Parathyroid adenoma (tissue), 2 donors: ENCODE data around the gene ANKIB1.

Source experiments
- H2AFZ ChIP-seq: fragments of 300-600 bp; sonication (generic); one replicate; pipeline ENCODE4 v1.7.0; 2017; ENCODE audit warnings: antibody characterized with exemption, mild to moderate bottlenecking
- H3K27ac ChIP-seq: fragments of 300-600 bp; sonication (generic); one replicate; pipeline ENCODE4 v1.7.0; 2017
- H3K27me3 ChIP-seq: fragments of 300-600 bp; sonication (generic); one replicate; pipeline ENCODE4 v1.7.0; 2017; ENCODE audit warnings: low read length; ENCODE audit not compliant: control insufficient read depth, insufficient read depth
- H3K36me3 ChIP-seq: fragments of 300-600 bp; sonication (generic); one replicate; pipeline ENCODE4 v1.7.0; 2017; ENCODE audit warnings: low read length; ENCODE audit not compliant: control insufficient read depth, insufficient read depth
- H3K4me1 ChIP-seq: fragments of 300-600 bp; sonication (generic); one replicate; pipeline ENCODE4 v1.7.0; 2017; ENCODE audit warnings: control low read depth
- H3K4me2 ChIP-seq: fragments of 300-600 bp; sonication (generic); one replicate; pipeline ENCODE4 v1.7.0; 2017; ENCODE audit warnings: low read length
- H3K4me3 ChIP-seq: fragments of 300-600 bp; sonication (generic); one replicate; pipeline ENCODE4 v1.7.0; 2017; ENCODE audit warnings: low read depth, low read length
- H3K79me2 ChIP-seq: fragments of 300-600 bp; sonication (generic); one replicate; pipeline ENCODE4 v1.7.0; 2017; ENCODE audit warnings: control low read depth
- H3K9ac ChIP-seq: fragments of 300-600 bp; sonication (generic); one replicate; pipeline ENCODE4 v1.7.0; 2017; ENCODE audit warnings: mild to moderate bottlenecking
- H3K9me3 ChIP-seq: fragments of 300-600 bp; sonication (generic); one replicate; pipeline ENCODE4 v1.7.0; 2017; ENCODE audit warnings: low read length; ENCODE audit not compliant: control insufficient read depth
- CTCF ChIP-seq: fragments of 300-600 bp; sonication (generic); IDR thresholded peaks from one replicate; pipeline ENCODE4 v1.7.0; 2017; ENCODE audit warnings: antibody characterized with exemption, mild to moderate bottlenecking
- donor health status: primary hyperparathyroidism.

The ANKIB1 gene

GRCh38 chr7:92282930-92283329 lies 37.2 kb downstream of the ANKIB1 start:
- peaks cover 24% of the 10 kb centered on the region for H3K79me2 ChIP-seq

GRCh38 chr7:92289321-92289720 lies 43.5 kb downstream of the ANKIB1 start:
- Histone ChIP-seq H3K9me3 (no peaks in the 10 kb centered on the region), H3K4me1 (no peaks in the 10 kb centered on the region), H3K4me2 (no peak overlapping the region), H3K4me3 (no peak overlapping the region), H3K9ac (no peak overlapping the region), H2AFZ (no peak overlapping the region), H3K79me2 (peaks cover 27% of the 10 kb centered on the region), H3K27me3 (no peaks in the 10 kb centered on the region), H3K36me3 (no peaks in the 10 kb centered on the region), H3K27ac (no peak overlapping the region)
- no peak for TF ChIP-seq CTCF

More at GRCh38 chr7:92282930-92283329, 37.2 kb downstream of the ANKIB1 start:
- no peaks in the 10 kb centered on the region for H3K9me3 ChIP-seq
- H3K27me3 ChIP-seq, result no peaks in the 10 kb centered on the region
- no peaks in the 10 kb centered on the region for H3K36me3 ChIP-seq
- no peak overlapping the region for H3K4me3 ChIP-seq
- no peak overlapping the region for H3K4me2 ChIP-seq
- no peak overlapping the region for H3K9ac ChIP-seq
- no peak for TF ChIP-seq CTCF
- H2AFZ ChIP-seq, result no peak overlapping the region
- no peaks in the 10 kb centered on the region for H3K4me1 ChIP-seq
- H3K27ac ChIP-seq, result no peak overlapping the region

GRCh38 chr7:92292981-92293380 lies 47.2 kb downstream of the ANKIB1 start:
- Histone ChIP-seq H3K27me3 (no peaks in the 10 kb centered on the region), H3K4me1 (no peaks in the 10 kb centered on the region), H3K36me3 (no peaks in the 10 kb centered on the region), H3K27ac (no peak overlapping the region), H3K79me2 (peaks cover 8% of the 10 kb centered on the region), H3K9me3 (no peaks in the 10 kb centered on the region), H2AFZ (no peak overlapping the region), H3K9ac (no peak overlapping the region), H3K4me2 (no peak overlapping the region), H3K4me3 (no peak overlapping the region)
- TF ChIP-seq CTCF, result no peak

- no peaks in the 10 kb centered on the region for H3K36me3 ChIP-seq
- H3K4me1 ChIP-seq, result no peaks in the 10 kb centered on the region
- no peak overlapping the region for H2AFZ ChIP-seq
- TF ChIP-seq CTCF, result no peak
- H3K27me3 ChIP-seq, result no peaks in the 10 kb centered on the region
- H3K79me2 ChIP-seq, result peaks cover 5% of the 10 kb centered on the region
- no peaks in the 10 kb centered on the region for H3K9me3 ChIP-seq
- H3K27ac ChIP-seq, result no peak overlapping the region
- H3K9ac ChIP-seq, result no peak overlapping the region
- H3K4me2 ChIP-seq, result no peak overlapping the region
- H3K4me3 ChIP-seq, result no peak overlapping the region
Measured at GRCh38 chr7:92293896-92294590, 48.3 kb downstream of the ANKIB1 start.

GRCh38 chr7:92295391-92295790 lies 49.6 kb downstream of the ANKIB1 start:
- Histone ChIP-seq H3K27me3 (no peaks in the 10 kb centered on the region), H3K4me2 (no peak overlapping the region), H2AFZ (no peak overlapping the region), H3K9me3 (no peaks in the 10 kb centered on the region), H3K9ac (no peak overlapping the region), H3K27ac (no peak overlapping the region), H3K36me3 (no peaks in the 10 kb centered on the region), H3K79me2 (no peaks in the 10 kb centered on the region), H3K4me3 (no peak overlapping the region), H3K4me1 (no peaks in the 10 kb centered on the region)
- TF ChIP-seq CTCF, result no peak
